Fibroblast of pulmonary artery (primary cell): ENCODE measurements around the gene IMP4.
A peak's percentile ranks its signal among the peaks of the same experiment; 100 is the strongest.

Experiments
- DNase-seq: peaks from one replicate; pipeline ENCODE4 v3.0.0-alpha.2; 2010; ENCODE audit warnings: low read depth
- H3K4me3 ChIP-seq: replicated peaks from 2 replicates; pipeline ENCODE4 v1.5.1; 2011; ENCODE audit warnings: low read depth, mild to moderate bottlenecking, control low read depth, low read length, moderate library complexity
- TF ChIP-seq, protein P1 (sequence below): IDR thresholded peaks from 2 replicates; pipeline ENCODE4 v1.5.1; 2011; ENCODE audit warnings: mild to moderate bottlenecking, control low read depth, low read length, inconsistent platforms; ENCODE audit errors: missing control alignments

The IMP4 gene

DNA sequence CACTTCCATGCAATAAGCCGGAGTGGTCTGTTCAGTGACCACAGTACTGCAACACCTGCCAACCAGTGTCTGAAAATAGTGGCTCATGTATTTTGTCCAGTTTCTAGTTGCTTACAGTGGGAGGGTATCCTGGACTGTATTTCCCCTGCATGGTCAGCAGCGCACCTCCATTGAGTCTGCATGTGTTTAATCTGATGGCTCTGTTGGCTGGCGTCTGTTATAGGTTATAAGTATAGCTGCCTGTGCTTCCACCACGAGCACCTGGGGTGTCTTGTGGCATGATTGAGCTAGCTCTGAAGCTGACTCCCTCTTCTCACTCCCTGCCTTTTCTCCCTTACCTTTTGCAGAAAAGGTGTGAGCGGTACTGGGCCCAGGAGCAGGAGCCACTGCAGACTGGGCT lies 26.1 kb downstream of the IMP4 start:
- H3K4me3 ChIP-seq = no peak overlapping the region
- TF ChIP-seq, protein P1, sequence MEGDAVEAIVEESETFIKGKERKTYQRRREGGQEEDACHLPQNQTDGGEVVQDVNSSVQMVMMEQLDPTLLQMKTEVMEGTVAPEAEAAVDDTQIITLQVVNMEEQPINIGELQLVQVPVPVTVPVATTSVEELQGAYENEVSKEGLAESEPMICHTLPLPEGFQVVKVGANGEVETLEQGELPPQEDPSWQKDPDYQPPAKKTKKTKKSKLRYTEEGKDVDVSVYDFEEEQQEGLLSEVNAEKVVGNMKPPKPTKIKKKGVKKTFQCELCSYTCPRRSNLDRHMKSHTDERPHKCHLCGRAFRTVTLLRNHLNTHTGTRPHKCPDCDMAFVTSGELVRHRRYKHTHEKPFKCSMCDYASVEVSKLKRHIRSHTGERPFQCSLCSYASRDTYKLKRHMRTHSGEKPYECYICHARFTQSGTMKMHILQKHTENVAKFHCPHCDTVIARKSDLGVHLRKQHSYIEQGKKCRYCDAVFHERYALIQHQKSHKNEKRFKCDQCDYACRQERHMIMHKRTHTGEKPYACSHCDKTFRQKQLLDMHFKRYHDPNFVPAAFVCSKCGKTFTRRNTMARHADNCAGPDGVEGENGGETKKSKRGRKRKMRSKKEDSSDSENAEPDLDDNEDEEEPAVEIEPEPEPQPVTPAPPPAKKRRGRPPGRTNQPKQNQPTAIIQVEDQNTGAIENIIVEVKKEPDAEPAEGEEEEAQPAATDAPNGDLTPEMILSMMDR = no peak

DNA sequence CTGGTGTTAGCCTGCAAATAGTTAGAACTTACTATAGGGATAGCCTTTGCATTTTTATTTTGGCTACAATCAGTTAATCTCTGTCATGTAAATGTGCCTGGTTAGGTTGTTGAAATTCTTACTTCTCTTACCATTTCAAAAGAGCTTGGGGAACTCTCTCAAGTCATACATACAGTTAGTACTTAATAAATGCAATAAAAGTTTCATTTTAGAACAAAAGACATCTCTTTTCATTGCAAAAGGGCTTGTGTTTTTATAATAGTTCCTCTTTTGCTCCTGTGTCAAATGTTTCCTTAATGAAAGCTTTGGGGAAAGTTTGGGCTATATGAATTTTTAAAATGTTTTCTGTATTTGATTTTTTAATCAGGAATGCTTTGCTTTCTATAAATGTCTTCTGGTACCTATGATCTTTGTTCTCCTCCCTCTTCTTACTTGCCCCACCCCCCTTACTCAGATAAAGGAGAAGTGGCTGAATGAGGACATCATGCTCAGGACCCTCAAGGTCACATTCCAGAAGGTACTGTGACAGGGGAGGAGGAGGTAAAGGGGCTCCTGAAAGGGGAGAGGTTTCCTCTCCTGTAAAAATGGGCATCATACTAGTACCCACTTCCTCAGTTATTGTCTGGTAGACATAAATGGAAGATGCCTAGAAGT lies 26.7 kb downstream of the IMP4 start:
- DNase-seq = no peak

More for the DNA sequence above, 26.1 kb downstream of the IMP4 start:
- no peak for DNase-seq

DNA sequence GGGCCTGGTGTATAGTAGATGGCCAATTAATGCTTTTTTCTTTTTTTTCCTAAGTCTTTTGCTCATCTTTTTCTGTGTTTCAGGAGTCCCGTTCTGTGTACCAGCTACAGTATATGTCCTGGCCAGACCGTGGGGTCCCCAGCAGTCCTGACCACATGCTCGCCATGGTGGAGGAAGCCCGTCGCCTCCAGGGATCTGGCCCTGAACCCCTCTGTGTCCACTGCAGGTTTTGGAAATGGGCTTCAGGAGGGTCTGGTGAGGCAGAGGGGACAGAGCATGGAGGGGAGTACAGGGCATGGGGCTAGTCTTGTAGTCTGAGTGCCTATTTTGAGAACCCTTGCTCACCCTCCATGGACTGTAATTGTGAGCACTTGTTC lies 27.3 kb downstream of the IMP4 start:
- DNase-seq = no peak
- TF ChIP-seq, protein P1 = no peak
- H3K4me3 ChIP-seq = no peak overlapping the region

More for the DNA sequence above, 26.7 kb downstream of the IMP4 start:
- TF ChIP-seq, protein P1 = no peak
- no peak overlapping the region for H3K4me3 ChIP-seq

DNA sequence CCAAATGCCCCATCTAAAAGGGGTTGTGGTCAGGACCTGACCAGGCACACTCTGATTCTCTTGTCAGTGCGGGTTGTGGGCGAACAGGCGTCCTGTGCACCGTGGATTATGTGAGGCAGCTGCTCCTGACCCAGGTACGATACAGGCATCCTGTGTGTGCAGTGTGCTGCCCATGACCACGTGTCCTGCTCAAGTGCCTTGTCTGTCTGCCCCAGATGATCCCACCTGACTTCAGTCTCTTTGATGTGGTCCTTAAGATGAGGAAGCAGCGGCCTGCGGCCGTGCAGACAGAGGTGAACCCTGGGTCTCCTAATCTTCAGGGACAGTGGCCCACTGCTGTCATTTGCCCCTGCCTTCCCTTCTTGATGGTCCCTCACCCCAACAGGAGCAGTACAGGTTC lies 27.8 kb downstream of the IMP4 start:
- no peak overlapping the region for H3K4me3 ChIP-seq
- DNase-seq = no peak
- TF ChIP-seq, protein P1 = no peak

DNA sequence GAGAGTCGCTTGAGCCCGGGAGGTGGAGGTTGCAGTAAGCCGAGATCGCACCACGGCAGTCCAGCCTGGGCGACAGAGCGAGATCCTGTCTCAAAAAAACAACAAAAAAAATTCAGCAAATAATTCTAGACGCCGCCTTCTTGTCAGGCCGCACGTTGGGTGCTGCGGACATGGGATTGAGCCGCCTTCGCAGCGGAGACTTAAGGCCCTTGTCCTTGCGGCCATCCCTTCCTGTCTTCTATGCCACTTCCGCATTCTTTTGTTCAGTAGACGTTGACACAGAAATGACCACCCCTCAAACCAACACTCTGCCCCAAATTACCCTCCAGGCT lies 29.0 kb downstream of the IMP4 start:
- DNase-seq = no peak
- TF ChIP-seq, protein P1 = no peak
- peak overlapping the region; percentile 75 for H3K4me3 ChIP-seq

DNA sequence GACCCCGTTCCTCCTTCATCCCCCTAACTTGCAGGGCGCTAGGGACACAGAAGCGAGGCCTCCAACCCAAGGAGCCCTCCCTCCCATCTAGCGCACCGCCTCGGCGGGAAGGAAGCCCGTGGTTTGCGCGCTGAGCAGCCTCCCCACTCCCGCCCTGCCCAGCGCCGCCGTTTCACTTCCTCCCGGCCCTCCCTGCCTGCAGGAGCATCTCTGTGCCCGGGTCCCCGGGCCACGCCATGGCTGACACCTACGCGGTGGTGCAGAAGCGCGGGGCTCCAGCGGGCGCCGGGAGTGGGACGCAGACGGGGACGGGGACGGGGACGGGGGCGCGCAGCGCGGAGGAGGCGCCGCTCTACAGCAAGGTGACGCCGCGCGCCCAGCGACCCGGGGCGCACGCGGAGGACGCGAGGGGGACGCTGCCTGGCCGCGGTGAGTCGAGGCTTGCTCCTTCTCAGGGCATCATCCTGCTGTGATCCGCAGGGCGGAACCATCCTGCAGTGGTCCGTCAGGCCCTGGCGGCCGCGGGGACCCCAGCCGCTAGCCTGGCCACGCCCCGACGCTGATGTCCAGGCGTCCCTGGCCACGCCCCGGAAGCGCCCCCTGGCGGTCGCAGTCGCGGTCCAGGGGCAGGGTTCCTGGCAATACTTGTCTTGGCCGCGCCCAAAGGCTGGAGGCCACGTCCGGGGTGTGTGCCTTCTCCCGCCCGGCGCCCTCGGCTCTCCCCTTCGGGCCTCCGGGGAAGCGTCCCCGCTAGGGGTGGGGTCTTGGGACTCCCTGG lies 29.5 kb downstream of the IMP4 start:
- DNase-seq = peak; percentile 75
- TF ChIP-seq, protein P1 = peak; percentile 39
- H3K4me3 ChIP-seq = peak overlapping the region; percentile 75
